Spleen (tissue), 11 donors: ENCODE data around the gene CLEC16A. TPM values are rescaled to one million over a fixed set of nuclear protein-coding genes. Genes with fewer than 3 reads are reported as not detected.

ENCODE experiments used
- DNase-seq: peaks from one replicate; pipeline ENCODE4 v3.0.0-alpha.2; 2020
- H3K27ac ChIP-seq, 8 donors: fragments of 200-600 bp; sonication (generic) in 7 of 8; 1 replicate in 4 of 8; 2 replicates in 4 of 8; pipeline versions ENCODE4 v1.5.0 to v1.8.0; 2016 to 2021; ENCODE audit warnings: inconsistent platforms in 4 of 8, mild to moderate bottlenecking in 4 of 8, moderate library complexity in 1 of 8
- H3K27me3 ChIP-seq, 7 donors: fragments of 200-600 bp; sonication (generic) in 6 of 7; replicated peaks in 1 of 7; 1 replicate in 4 of 7; 2 replicates in 3 of 7; pipeline versions ENCODE4 v1.5.0 to v1.8.0; 2016 to 2021; ENCODE audit warnings: inconsistent platforms in 3 of 7, mild to moderate bottlenecking in 1 of 7
- H3K36me3 ChIP-seq, 6 donors: fragments of 200-600 bp; sonication (generic) in 5 of 6; 1 replicate in 4 of 6; 2 replicates in 2 of 6; pipeline versions ENCODE4 v1.5.0 to v1.8.0; 2016 to 2021; ENCODE audit warnings: inconsistent platforms in 2 of 6
- H3K4me1 ChIP-seq, 6 donors: fragments of 200-600 bp; sonication (generic) in 5 of 6; 1 replicate in 3 of 6; 2 replicates in 3 of 6; pipeline versions ENCODE4 v1.5.0 to v1.8.0; 2016 to 2021; ENCODE audit warnings: inconsistent platforms in 3 of 6
- H3K4me3 ChIP-seq, 8 donors: fragments of 200-600 bp; sonication (generic) in 7 of 8; 1 replicate in 4 of 8; 2 replicates in 4 of 8; pipeline versions ENCODE4 v1.5.0 to v1.8.0; 2016 to 2021; ENCODE audit warnings: inconsistent platforms in 4 of 8, mild to moderate bottlenecking in 4 of 8, moderate library complexity in 2 of 8
- H3K9me3 ChIP-seq, 8 donors: fragments of 200-600 bp; sonication (generic) in 7 of 8; 1 replicate in 4 of 8; 2 replicates in 4 of 8; pipeline versions ENCODE4 v1.5.0 to v1.8.0; 2016 to 2021; ENCODE audit warnings: inconsistent platforms in 4 of 8
- CTCF ChIP-seq, 11 experiments: fragments of 200-600 bp in 7 of 11; fragments of 450-650 bp in 4 of 11; sonication (generic) in 4 of 11; IDR thresholded peaks in 8 of 11; conservative IDR thresholded peaks in 3 of 11; 1 replicate in 7 of 11; 2 replicates in 4 of 11; pipeline versions ENCODE4 v1.4.0 to v1.8.0; 2016 to 2021; ENCODE audit warnings: antibody characterized with exemption in 11 of 11, inconsistent platforms in 4 of 11, mild to moderate bottlenecking in 1 of 11
- POLR2A ChIP-seq, 3 donors: fragments of 450-650 bp; IDR thresholded peaks; one replicate each; pipeline ENCODE4 v1.5.1; 2017; ENCODE audit warnings: antibody characterized with exemption in 3 of 3, mild to moderate bottlenecking in 1 of 3
- POLR2AphosphoS5 ChIP-seq, 3 donors: sonication (generic); formaldehyde crosslinking; IDR thresholded peaks; one replicate each; pipeline ENCODE4 v1.5.1; 2017; ENCODE audit warnings: antibody characterized with exemption in 3 of 3
- WGBS, 5 donors: extraction: QIAGEN DNeasy Blood & Tissue Kit in 3 of 5; methylation state at CpG; one replicate each; pipeline versions ENCODE4 v1.1.5 to v1.1.7; 2013 to 2018; 5-methylcytosine and 5-hydroxymethylcytosine counted together
- intact Hi-C: fragments of 100-400 bp; cut with DNase I; formaldehyde crosslinking; loops from one replicate; pipeline ENCODE4 v1.15.0; 2023; ENCODE audit warnings: low total_unique reads
- polyA plus RNA-seq, 3 donors: library from polyadenylated mRNA; stranded (reverse); fragments of 200-250 nt; gene quantifications; one replicate each; pipeline ENCODE4 v1.2.1, GENCODE V29; 2013
- total RNA-seq, 7 donors: library from RNA; depleted of rRNA in 3 of 7; stranded (reverse); fragments of >200 nt in 3 of 7; fragmentation: NEBNext Ultra II Directional in 4 of 7; extraction: Animal tissue kit (Norgen Biotek cat#: 25700) in 4 of 7; gene quantifications; one replicate each; pipeline versions ENCODE4 v1.1.0 to v1.2.1, GENCODE V29; 2016 to 2021
- donor health status: healthy with polysubstance abuse.
- donor health status: DM: no; HTN: no; CAD: no; lungs with moderate emphysema.
- donor health status: DM: no; HTN: no; CAD: no.
- donor health status: Bipolar disorder and iron deficiency.
- donor health status: healthy.
- donor health status: DM: no; HTN: no; CAD: no.
- donor health status: DM: yes; HTN: yes; CAD: no.

Gene CLEC16A
- total and polyA plus RNA-seq, 10 donors: 7.3 to 54.6 (median 35.1) TPM

GRCh38 chr16:11033629-11034420 lies 89.5 kb downstream of the CLEC16A start:
- TF ChIP-seq POLR2A (IDR thresholded peaks at IDR 0.05) (no peak), CTCF (IDR thresholded peaks at IDR 0.05 in 8 of 11, conservative IDR thresholded peaks at IDR 0.05 in 3 of 11) (no peak), POLR2AphosphoS5 (IDR thresholded peaks at IDR 0.05) (no peak)
- DNase-seq: no peak
- H3K4me3 ChIP-seq: no peak overlapping the region
- peaks cover 0 to 5% (median 2%) of the 10 kb centered on the region in 8 donors for H3K9me3 ChIP-seq
- H3K4me1 ChIP-seq: no peaks in the 10 kb centered on the region
- intact Hi-C loops: no loop called here
- H3K27me3 ChIP-seq: no peaks in the 10 kb centered on the region
- H3K36me3 ChIP-seq: peaks cover 0 to 100% (median 46%) of the 10 kb centered on the region in 6 donors
- WGBS, 5 donors: 77 to 91% (median 80%) methylated on average over 14 of the region's 14 CpGs
- no peak overlapping the region for H3K27ac ChIP-seq

GRCh38 chr16:11034481-11034931 lies 90.1 kb downstream of the CLEC16A start:
- Histone ChIP-seq H3K9me3 (no peaks in the 10 kb centered on the region), H3K36me3 (peaks cover 0 to 100% (median 45%) of the 10 kb centered on the region in 6 donors), H3K4me1 (no peaks in the 10 kb centered on the region), H3K27ac (no peak overlapping the region), H3K4me3 (no peak overlapping the region), H3K27me3 (no peaks in the 10 kb centered on the region)
- DNase-seq: no peak
- no peak for TF ChIP-seq CTCF (IDR thresholded peaks at IDR 0.05 in 8 of 11, conservative IDR thresholded peaks at IDR 0.05 in 3 of 11)
- no peak for TF ChIP-seq POLR2AphosphoS5 (IDR thresholded peaks at IDR 0.05)
- TF ChIP-seq POLR2A (IDR thresholded peaks at IDR 0.05): no peak
- WGBS, 5 donors: 58 to 78% (median 69%) methylated on average over 8 of the region's 8 CpGs
- intact Hi-C loops: no loop called here

- no peaks in the 10 kb centered on the region for H3K4me1 ChIP-seq
- TF ChIP-seq CTCF (IDR thresholded peaks at IDR 0.05 in 8 of 11, conservative IDR thresholded peaks at IDR 0.05 in 3 of 11) (no peak), POLR2A (IDR thresholded peaks at IDR 0.05) (no peak), POLR2AphosphoS5 (IDR thresholded peaks at IDR 0.05) (no peak)
- no peak for DNase-seq
- intact Hi-C loops: no loop called here
- 95 to 98% (median 97%) methylated on average over 5 of the region's 5 CpGs for WGBS, 5 donors
- no peak overlapping the region for H3K27ac ChIP-seq
- H3K36me3 ChIP-seq: peaks cover 0 to 100% (median 50%) of the 10 kb centered on the region in 6 donors
- H3K4me3 ChIP-seq: no peak overlapping the region
- H3K9me3 ChIP-seq: no peaks in the 10 kb centered on the region
- no peaks in the 10 kb centered on the region for H3K27me3 ChIP-seq
These were observed 90.7 kb downstream of the CLEC16A start for GRCh38 chr16:11035096-11035495.

GRCh38 chr16:11036040-11036439 lies 91.7 kb downstream of the CLEC16A start:
- intact Hi-C loops: no loop called here
- DNase-seq: no peak
- Histone ChIP-seq H3K9me3 (no peaks in the 10 kb centered on the region), H3K4me1 (no peaks in the 10 kb centered on the region), H3K4me3 (no peak overlapping the region), H3K27me3 (no peaks in the 10 kb centered on the region), H3K27ac (no peak overlapping the region), H3K36me3 (peaks cover 0 to 100% (median 56%) of the 10 kb centered on the region in 6 donors)
- TF ChIP-seq CTCF (IDR thresholded peaks at IDR 0.05 in 8 of 11, conservative IDR thresholded peaks at IDR 0.05 in 3 of 11): no peak
- no peak for TF ChIP-seq POLR2AphosphoS5 (IDR thresholded peaks at IDR 0.05)
- no peak for TF ChIP-seq POLR2A (IDR thresholded peaks at IDR 0.05)
- 95 to 100% (median 97%) methylated on average over 6 of the region's 6 CpGs for WGBS, 5 donors
